A673 (cell line): ENCODE data around the gene RERE. TPM values are rescaled to one million over a fixed set of nuclear protein-coding genes. Genes with fewer than 3 reads are reported as not detected.
A peak's percentile ranks its signal among the peaks of the same experiment; 100 is the strongest.

ENCODE experiments used
- BruUV-seq: library from RNA; stranded (reverse); fragments of 400-500 nt; replicated peaks from 2 replicates; lab custom pipeline; 2021; lab: Mats Ljungman, UMichigan
- CTCF ChIA-PET: fragments of 300-600 bp; sonication (Branson Sonifier 250); formaldehyde crosslinking; loops from one replicate; lab custom pipeline; 2022; ENCODE audit warnings: antibody characterized with exemption; lab: Charles Lee
- POLR2A ChIA-PET: fragments of 300-600 bp; sonication (Branson Sonifier 250); formaldehyde crosslinking; loops from one replicate; lab custom pipeline; 2022; ENCODE audit warnings: antibody characterized with exemption; ENCODE audit not compliant: low non-redundant PET; lab: Charles Lee
- DNase-seq: peaks from one replicate; pipeline ENCODE4 v3.0.0-alpha.2; 2015; ENCODE audit warnings: low spot score
- H3K27ac ChIP-seq: fragments of 200-600 bp; sonication (generic); 2 replicates; pipeline ENCODE4 v1.5.1; 2016; ENCODE audit warnings: mixed run types, low read depth, mild to moderate bottlenecking, mixed read lengths, antibody characterized with exemption, low read length; ENCODE audit not compliant: poor library complexity, severe bottlenecking
- H3K27me3 ChIP-seq: fragments of 200-600 bp; sonication (generic); replicated peaks from 2 replicates; pipeline ENCODE4 v1.6.1; 2017; ENCODE audit warnings: mixed run types, low read depth, mild to moderate bottlenecking, mixed read lengths, antibody characterized with exemption, low read length; ENCODE audit not compliant: insufficient read depth, poor library complexity
- H3K36me3 ChIP-seq: fragments of 200-600 bp; sonication (generic); 2 replicates; pipeline ENCODE4 v1.6.1; 2016; ENCODE audit warnings: mixed run types, mild to moderate bottlenecking, mixed read lengths, antibody characterized with exemption, low read length; ENCODE audit not compliant: insufficient read depth, poor library complexity, severe bottlenecking
- H3K4me1 ChIP-seq: fragments of 200-600 bp; sonication (generic); 2 replicates; pipeline ENCODE4 v1.6.1; 2017; ENCODE audit warnings: mixed run types, mild to moderate bottlenecking, mixed read lengths, antibody characterized with exemption, low read length; ENCODE audit not compliant: insufficient read depth, poor library complexity, severe bottlenecking
- H3K4me3 ChIP-seq: fragments of 200-600 bp; sonication (generic); 2 replicates; pipeline ENCODE4 v1.5.1; 2016; ENCODE audit warnings: low read depth, mixed run types, mild to moderate bottlenecking, mixed read lengths, low read length; ENCODE audit not compliant: poor library complexity, severe bottlenecking
- H3K9me3 ChIP-seq: fragments of 200-600 bp; sonication (generic); 2 replicates; pipeline ENCODE4 v1.6.1; 2016; ENCODE audit warnings: mixed run types, low read depth, mild to moderate bottlenecking, mixed read lengths, antibody characterized with exemption, low read length; ENCODE audit not compliant: poor library complexity, severe bottlenecking
- CTCF ChIP-seq: fragments of 300-800, 200-600 bp; sonication (generic); conservative IDR thresholded peaks from 2 replicates; pipeline ENCODE4 v1.5.1; 2017; ENCODE audit warnings: low read depth, mild to moderate bottlenecking, antibody characterized with exemption, low read length, moderate library complexity, mixed read lengths
- EZH2 ChIP-seq: fragments of 200-600 bp; sonication (generic); IDR thresholded peaks from 2 replicates; pipeline ENCODE4 v1.6.1; 2017; ENCODE audit warnings: borderline replicate concordance, low read depth, mild to moderate bottlenecking, mixed read lengths, antibody characterized with exemption, low read length; ENCODE audit not compliant: poor library complexity, severe bottlenecking
- intact Hi-C: fragments of 100-400 bp; cut with micrococcal nuclease; formaldehyde crosslinking; loops from one replicate; pipeline ENCODE4 v1.10.0; 2022; ENCODE audit not compliant: unreplicated experiment
- total RNA-seq: library from RNA; stranded (reverse); gene quantifications from 2 replicates; pipeline ENCODE4 v1.2.3, GENCODE V29; 2021

The RERE gene
- total RNA-seq, 1 experiment from 2014 or later = 188 TPM

DNA sequence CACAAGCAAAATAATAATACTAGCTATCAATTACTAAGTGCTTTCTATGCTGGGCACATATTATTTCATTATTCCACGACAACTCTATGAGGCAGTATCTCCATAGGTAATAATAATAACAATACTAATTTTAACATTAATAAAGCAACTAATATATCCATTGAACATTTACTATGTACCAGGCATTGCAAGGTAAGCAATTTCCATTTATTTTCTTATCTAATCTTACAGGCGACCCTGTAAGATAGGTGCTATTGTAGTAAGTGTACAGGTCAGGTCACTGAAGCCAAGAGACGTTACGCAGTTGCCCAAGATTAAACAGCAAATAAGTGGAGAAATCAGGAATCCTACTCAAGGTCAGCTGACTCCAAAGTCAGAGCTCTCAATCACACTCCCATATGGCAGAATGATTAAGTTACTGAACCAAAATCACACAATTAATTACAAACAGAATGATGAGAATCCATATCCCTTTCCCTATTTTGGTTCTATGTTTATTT is 301.1 kb downstream of the RERE start:
- BruUV-seq = no TSS peak
- no peak for DNase-seq
- POLR2A ChIA-PET = no interaction called here
- no peak for TF ChIP-seq EZH2
- TF ChIP-seq CTCF = no peak
- Histone ChIP-seq H3K36me3 (no peaks in the 10 kb centered on the region), H3K4me3 (no peak overlapping the region), H3K9me3 (no peaks in the 10 kb centered on the region), H3K27me3 (no peaks in the 10 kb centered on the region), H3K4me1 (peaks cover 36% of the 10 kb centered on the region), H3K27ac (peak overlapping the region; percentile 70)
- intact Hi-C loops = no loop called here
- CTCF ChIA-PET = interaction anchor here (0.6 kb wide), 1 partner anchor 260 kb away, joined by 5 read pairs; no protein-coding TSS in a partner anchor

- no TSS peak for BruUV-seq
- no peak for DNase-seq
- H3K9me3 ChIP-seq = no peaks in the 10 kb centered on the region
- ChIA-PET CTCF (no interaction called here), POLR2A (no interaction called here)
- peaks cover 21% of the 10 kb centered on the region for H3K4me1 ChIP-seq
- TF ChIP-seq EZH2 (no peak), CTCF (no peak)
- intact Hi-C loops = no loop called here
- peaks cover 13% of the 10 kb centered on the region for H3K36me3 ChIP-seq
- no peak overlapping the region for H3K4me3 ChIP-seq
- H3K27me3 ChIP-seq = no peaks in the 10 kb centered on the region
- peak overlapping the region; percentile 47 for H3K27ac ChIP-seq
Observed at GRCh38 chr1:8512504-8512903, 304.9 kb downstream of the RERE start.

DNA sequence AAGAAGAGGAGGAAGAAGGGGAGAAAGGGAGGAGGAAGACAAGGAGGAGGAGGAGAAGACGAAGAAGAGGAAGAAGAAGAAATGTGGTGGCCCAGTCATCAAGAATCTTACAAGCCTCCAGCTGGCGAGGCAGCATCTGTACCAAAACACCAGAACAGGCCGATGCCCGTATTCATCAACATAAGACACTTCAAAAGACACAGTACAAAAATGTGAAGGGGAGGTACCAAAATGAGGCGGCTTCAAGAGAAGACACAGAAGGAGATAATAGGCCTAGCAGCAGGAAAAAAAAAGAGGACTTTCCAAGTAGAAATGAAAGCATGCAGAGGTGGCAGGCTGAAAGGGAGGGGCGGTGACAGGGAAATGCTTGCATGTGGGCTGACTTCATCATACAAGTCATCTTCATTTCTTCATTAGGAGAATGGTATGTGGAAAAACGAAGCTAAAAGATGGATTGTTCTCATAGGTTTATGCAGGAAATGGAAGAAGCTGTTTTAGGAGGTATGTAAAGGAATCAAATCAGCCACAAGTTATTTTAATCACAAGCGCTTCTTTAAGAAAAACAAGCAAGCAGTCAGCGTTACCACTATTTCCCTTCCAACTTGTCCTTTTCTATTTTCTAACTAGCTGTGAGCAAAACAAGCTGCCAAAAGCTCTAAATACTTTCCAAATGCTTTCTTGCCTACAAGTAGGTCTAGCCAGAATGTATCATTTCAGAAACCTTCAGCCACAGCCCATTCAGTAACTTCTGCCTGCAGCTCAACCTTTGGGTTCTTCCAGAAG is 307.2 kb downstream of the RERE start:
- no peak overlapping the region for H3K4me3 ChIP-seq
- H3K27me3 ChIP-seq = no peaks in the 10 kb centered on the region
- no TSS peak for BruUV-seq
- peak overlapping the region; percentile 41 for H3K27ac ChIP-seq
- H3K36me3 ChIP-seq = peaks cover 13% of the 10 kb centered on the region
- ChIA-PET POLR2A (no interaction called here), CTCF (no interaction called here)
- peaks cover 6% of the 10 kb centered on the region for H3K4me1 ChIP-seq
- peak; percentile 48 for DNase-seq
- no peaks in the 10 kb centered on the region for H3K9me3 ChIP-seq
- TF ChIP-seq CTCF (no peak), EZH2 (no peak)
- intact Hi-C loops = no loop called here
